ENCODE data around the gene SLC38A11.

Gene SLC38A11

GRCh38 chr2:164952057-164952702 lies 3.1 kb downstream of the SLC38A11 start:
- H3K36me3 ChIP-seq (ENCODE audit: low read depth): no peaks in the 10 kb centered on the region
- no peak overlapping the region for H3K4me3 ChIP-seq (ENCODE audit: severe bottlenecking)
- H3K27ac ChIP-seq (ENCODE audit: poor library complexity, severe bottlenecking): no peak overlapping the region
- no peak for TF ChIP-seq CTCF (IDR thresholded peaks at IDR 0.05; ENCODE audit: poor library complexity, severe bottlenecking)
- no peak for ATAC-seq (ENCODE audit: low read depth)
- no peaks in the 10 kb centered on the region for H3K27me3 ChIP-seq (ENCODE audit: insufficient read depth, poor library complexity, severe bottlenecking)
- no peaks in the 10 kb centered on the region for H3K9me3 ChIP-seq (ENCODE audit: severe bottlenecking)
- no peaks in the 10 kb centered on the region for H3K4me1 ChIP-seq (ENCODE audit: insufficient read depth, poor library complexity, severe bottlenecking)
- DNase-seq (ENCODE audit: low spot score): no peak

- DNase-seq (ENCODE audit: low spot score) (no peak), ATAC-seq (ENCODE audit: low read depth) (no peak)
- Histone ChIP-seq H3K36me3 (ENCODE audit: low read depth) (no peaks in the 10 kb centered on the region), H3K4me3 (ENCODE audit: severe bottlenecking) (no peak overlapping the region), H3K27me3 (ENCODE audit: insufficient read depth, poor library complexity, severe bottlenecking) (no peaks in the 10 kb centered on the region), H3K4me1 (ENCODE audit: insufficient read depth, poor library complexity, severe bottlenecking) (no peaks in the 10 kb centered on the region), H3K27ac (ENCODE audit: poor library complexity, severe bottlenecking) (no peak overlapping the region), H3K9me3 (ENCODE audit: severe bottlenecking) (no peaks in the 10 kb centered on the region)
- TF ChIP-seq CTCF (IDR thresholded peaks at IDR 0.05; ENCODE audit: poor library complexity, severe bottlenecking): no peak
These were observed 6.8 kb downstream of the SLC38A11 start for GRCh38 chr2:164948540-164948939.

DNA sequence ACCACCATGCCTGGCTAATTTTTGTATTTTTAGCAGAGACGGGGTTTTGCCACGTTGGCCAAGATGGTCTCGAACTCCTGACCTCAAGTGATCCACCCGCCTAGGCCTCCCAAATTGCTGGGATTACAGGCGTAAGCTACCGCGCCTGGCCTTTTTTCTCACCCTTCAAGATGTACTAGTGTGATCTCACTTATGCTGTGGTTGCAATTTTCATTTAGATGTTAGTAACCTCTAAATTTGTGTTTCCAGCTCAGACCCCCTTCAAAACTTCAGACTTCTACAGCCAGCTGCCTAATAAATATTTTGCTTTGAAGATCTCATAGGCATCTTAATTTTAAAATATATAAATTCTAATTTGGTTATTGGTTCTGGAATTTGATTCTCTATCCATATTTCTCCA lies 8.0 kb downstream of the SLC38A11 start:
- no peaks in the 10 kb centered on the region for H3K27me3 ChIP-seq (ENCODE audit: insufficient read depth, poor library complexity, severe bottlenecking)
- no peak overlapping the region for H3K4me3 ChIP-seq (ENCODE audit: severe bottlenecking)
- no peaks in the 10 kb centered on the region for H3K4me1 ChIP-seq (ENCODE audit: insufficient read depth, poor library complexity, severe bottlenecking)
- TF ChIP-seq CTCF (IDR thresholded peaks at IDR 0.05; ENCODE audit: poor library complexity, severe bottlenecking): no peak
- no peak for DNase-seq (ENCODE audit: low spot score)
- no peaks in the 10 kb centered on the region for H3K36me3 ChIP-seq (ENCODE audit: low read depth)
- no peak for ATAC-seq (ENCODE audit: low read depth)
- no peak overlapping the region for H3K27ac ChIP-seq (ENCODE audit: poor library complexity, severe bottlenecking)
- no peaks in the 10 kb centered on the region for H3K9me3 ChIP-seq (ENCODE audit: severe bottlenecking)

DNA sequence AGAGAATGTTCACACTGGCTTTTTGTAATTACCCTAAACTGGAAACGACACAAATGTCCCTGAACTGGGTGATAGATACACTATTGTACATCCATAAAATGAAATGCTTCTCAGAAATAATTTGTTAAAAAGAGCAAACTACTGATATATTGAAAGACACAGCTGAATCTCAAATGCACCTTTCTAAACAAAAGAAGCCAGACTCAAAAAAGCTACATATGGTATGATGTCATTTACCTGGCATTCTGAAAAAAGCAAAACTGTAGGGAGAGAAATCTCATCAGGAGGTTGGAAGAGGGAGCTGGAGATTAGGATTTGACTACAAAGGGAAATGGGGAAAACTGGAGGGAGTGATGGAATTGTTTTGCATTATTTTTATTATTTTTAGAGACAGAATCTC lies 12.0 kb downstream of the SLC38A11 start:
- Histone ChIP-seq H3K27ac (ENCODE audit: poor library complexity, severe bottlenecking) (no peak overlapping the region), H3K9me3 (ENCODE audit: severe bottlenecking) (no peaks in the 10 kb centered on the region), H3K4me1 (ENCODE audit: insufficient read depth, poor library complexity, severe bottlenecking) (no peaks in the 10 kb centered on the region), H3K36me3 (ENCODE audit: low read depth) (no peaks in the 10 kb centered on the region), H3K4me3 (ENCODE audit: severe bottlenecking) (no peak overlapping the region), H3K27me3 (ENCODE audit: insufficient read depth, poor library complexity, severe bottlenecking) (no peaks in the 10 kb centered on the region)
- ATAC-seq (ENCODE audit: low read depth): no peak
- DNase-seq (ENCODE audit: low spot score): no peak
- no peak for TF ChIP-seq CTCF (IDR thresholded peaks at IDR 0.05; ENCODE audit: poor library complexity, severe bottlenecking)

DNA sequence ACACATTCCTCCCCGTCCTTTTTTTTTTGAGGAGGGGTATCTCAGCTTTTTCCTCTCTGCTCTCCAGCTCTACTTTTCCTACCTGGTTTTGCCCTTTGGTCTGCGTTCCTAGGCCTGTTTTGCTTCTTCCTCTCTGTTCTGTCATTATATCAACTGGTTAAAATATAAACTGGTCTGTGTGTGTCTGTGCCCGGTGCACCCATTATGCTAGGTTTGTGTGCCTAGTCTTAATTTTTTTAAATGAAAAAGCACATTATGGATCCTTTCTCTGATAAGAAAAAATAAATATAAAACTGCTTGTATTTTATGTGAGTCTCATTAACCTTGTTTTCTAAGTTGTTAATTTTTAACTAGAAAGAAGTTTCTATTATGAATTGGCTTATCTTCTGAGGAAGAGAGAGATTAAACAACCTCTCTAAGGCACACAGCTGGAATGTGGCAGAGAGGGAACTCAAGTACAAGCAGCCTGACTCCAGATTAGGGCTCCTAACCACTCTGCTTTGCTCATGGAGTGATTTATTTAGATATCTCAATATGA lies 17.4 kb downstream of the SLC38A11 start:
- DNase-seq (ENCODE audit: low spot score) (no peak), ATAC-seq (ENCODE audit: low read depth) (no peak)
- Histone ChIP-seq H3K9me3 (ENCODE audit: severe bottlenecking) (no peaks in the 10 kb centered on the region), H3K4me3 (ENCODE audit: severe bottlenecking) (no peak overlapping the region), H3K36me3 (ENCODE audit: low read depth) (no peaks in the 10 kb centered on the region), H3K4me1 (ENCODE audit: insufficient read depth, poor library complexity, severe bottlenecking) (no peaks in the 10 kb centered on the region), H3K27me3 (ENCODE audit: insufficient read depth, poor library complexity, severe bottlenecking) (no peaks in the 10 kb centered on the region), H3K27ac (ENCODE audit: poor library complexity, severe bottlenecking) (no peak overlapping the region)
- TF ChIP-seq CTCF (IDR thresholded peaks at IDR 0.05; ENCODE audit: poor library complexity, severe bottlenecking): no peak

All from RWPE2 (cell line).